HepG2 (cell line): ENCODE results near the gene CAPN11. TPM values are rescaled to one million over a fixed set of nuclear protein-coding genes. Genes with fewer than 3 reads are reported as not detected.
"Not testable (repeated sequence)": the region's sequence is repeated elsewhere in the genome, so short reads cannot be mapped to it uniquely, and the experiment has no call there.

Source experiments
- ATAC-seq: fragments of 200-7000 bp; cut with Tn5 transposase; 3 replicates; pipeline ENCODE4 v1.9.1; 2020; ENCODE audit warnings: mild to moderate bottlenecking, moderate library complexity
- BruUV-seq: library from RNA; stranded (reverse); fragments of 400-500 nt; replicated peaks from 2 replicates; lab custom pipeline; 2021; lab: Mats Ljungman, UMichigan
- CTCF ChIA-PET: fragments of 300-600 bp; formaldehyde crosslinking; extraction: SDS; loops from one replicate; lab custom pipeline; 2021; ENCODE audit warnings: low total read pairs, inconsistent platforms, low intra/inter-chr PET ratio; lab: Yijun Ruan, JAX
- POLR2A ChIA-PET: fragments of 350-600 bp; sonication (Branson Sonifier 250); formaldehyde crosslinking; loops from one replicate; lab custom pipeline; 2020; ENCODE audit warnings: antibody characterized with exemption, inconsistent platforms; lab: Yijun Ruan, JAX
- DNase-seq: peaks from one replicate; pipeline ENCODE4 v3.0.0-alpha.2; 2015; ENCODE audit warnings: low spot score
- FAIRE-seq: peaks from 3 replicates; lab custom pipeline; 2011; peaks lifted over from hg19 to GRCh38; lab: Jason Lieb, UNC
- H2AFZ ChIP-seq: one replicate; pipeline ENCODE4 v1.6.1; 2011; ENCODE audit warnings: low read length, inconsistent platforms
- H3K27ac ChIP-seq: fragments of 300-600 bp; 3 replicates; pipeline ENCODE4 v1.8.0; 2011; ENCODE audit warnings: mixed run types, mild to moderate bottlenecking, mixed read lengths, low read length, inconsistent platforms; ENCODE audit not compliant: insufficient read depth; ENCODE audit errors: extremely low read length
- H3K27me3 ChIP-seq, 2 experiments: fragments of 200-600 bp in 1 of 2; 2 replicates in 1 of 2; 3 replicates in 1 of 2; pipeline versions ENCODE4 v1.6.0 to v1.8.0; 2011; ENCODE audit warnings: low read length in 2 of 2, mild to moderate bottlenecking in 2 of 2, moderate library complexity in 2 of 2, inconsistent platforms in 1 of 2; ENCODE audit not compliant: insufficient read depth in 2 of 2, control insufficient read depth in 1 of 2
- H3K36me3 ChIP-seq, 2 experiments: fragments of 200-600 bp in 1 of 2; replicated peaks in 1 of 2; 2 replicates in 1 of 2; 3 replicates in 1 of 2; pipeline versions ENCODE4 v1.5.1 to v1.8.0; 2011; ENCODE audit warnings: low read length in 2 of 2, inconsistent platforms in 1 of 2; ENCODE audit not compliant: insufficient read depth in 2 of 2, control insufficient read depth in 1 of 2
- H3K4me1 ChIP-seq: 2 replicates; pipeline ENCODE4 v1.5.1; 2012; ENCODE audit warnings: low read length, inconsistent platforms; ENCODE audit not compliant: insufficient read depth
- H3K4me2 ChIP-seq: 2 replicates; pipeline ENCODE4 v1.6.0; 2011; ENCODE audit warnings: low read depth, low read length, inconsistent platforms
- H3K4me3 ChIP-seq, 3 experiments: fragments of 200-600 bp in 1 of 3; sonication (generic), shearing (Covaris generic) in 1 of 3; replicated peaks in 1 of 3; 2 replicates each; pipeline ENCODE4 v1.5.1; 2011 to 2016; ENCODE audit warnings: low read length in 3 of 3, inconsistent platforms in 2 of 3, low read depth in 2 of 3, mild to moderate bottlenecking in 2 of 3, control low read depth in 1 of 3, mixed read lengths in 1 of 3; ENCODE audit not compliant: insufficient read depth in 1 of 3
- H3K79me2 ChIP-seq: one replicate; pipeline ENCODE4 v1.6.1; 2011; ENCODE audit warnings: low read length, inconsistent platforms; ENCODE audit not compliant: insufficient read depth
- H3K9ac ChIP-seq: 2 replicates; pipeline ENCODE4 v1.6.0; 2011; ENCODE audit warnings: mild to moderate bottlenecking, low read depth, low read length, inconsistent platforms; ENCODE audit not compliant: insufficient read depth
- H3K9me3 ChIP-seq: 2 replicates; pipeline ENCODE4 v1.5.1; 2012; ENCODE audit warnings: mild to moderate bottlenecking, low read length
- H4K20me1 ChIP-seq: 2 replicates; pipeline ENCODE4 v1.6.0; 2011; ENCODE audit warnings: inconsistent platforms, mild to moderate bottlenecking, low read length, moderate library complexity; ENCODE audit not compliant: insufficient read depth
- HNF4A ChIP-seq: sonication (generic); formaldehyde crosslinking; IDR thresholded peaks from 2 replicates; pipeline ENCODE4 v1.4.0; 2020; ENCODE audit warnings: missing genetic modification reagents
- NR2F6 ChIP-seq, 2 experiments: IDR thresholded peaks; 2 replicates each; pipeline ENCODE4 v1.6.1; 2016; ENCODE audit warnings: antibody characterized with exemption in 1 of 2, mild to moderate bottlenecking in 1 of 2
- ONECUT2 ChIP-seq: sonication (generic); formaldehyde crosslinking; IDR thresholded peaks from 2 replicates; pipeline ENCODE4 v1.4.0; 2020; ENCODE audit warnings: missing genetic modification reagents
- SP1 ChIP-seq, 2 experiments: fragments of 450-650 bp in 1 of 2; sonication (generic) in 1 of 2; formaldehyde crosslinking in 1 of 2; IDR thresholded peaks; 2 replicates each; pipeline versions ENCODE4 v1.4.0 to v1.6.1; 2016 to 2020; ENCODE audit warnings: missing genetic modification reagents in 1 of 2
- SP5 ChIP-seq: IDR thresholded peaks from 2 replicates; pipeline ENCODE4 v1.6.1; 2016; ENCODE audit warnings: low read depth, borderline replicate concordance
- ZKSCAN1 ChIP-seq: fragments of 150-350 bp; IDR thresholded peaks from 2 replicates; pipeline ENCODE4 v1.6.1; 2014; ENCODE audit warnings: low read length
- ZMYM3 ChIP-seq: sonication (generic); formaldehyde crosslinking; IDR thresholded peaks from 2 replicates; pipeline ENCODE4 v1.5.1; 2020; ENCODE audit warnings: mild to moderate bottlenecking, missing genetic modification reagents
- ZMYM4 ChIP-seq: sonication (generic); formaldehyde crosslinking; IDR thresholded peaks from 2 replicates; pipeline ENCODE4 v1.8.1; 2023; ENCODE audit warnings: mild to moderate bottlenecking, missing genetic modification reagents
- ZNF121 ChIP-seq: sonication (generic); formaldehyde crosslinking; IDR thresholded peaks from 2 replicates; pipeline ENCODE4 v1.5.0; 2020; ENCODE audit warnings: mild to moderate bottlenecking, missing genetic modification reagents
- ZNF460 ChIP-seq: sonication (generic); formaldehyde crosslinking; IDR thresholded peaks from 2 replicates; pipeline ENCODE4 v1.5.1; 2020; ENCODE audit warnings: missing genetic modification reagents, mild to moderate bottlenecking, borderline replicate concordance
- WGBS: methylation state at CpG from one replicate; pipeline ENCODE4 v1.1.6; 2017; ENCODE audit warnings: low lambda C conversion rate; 5-methylcytosine and 5-hydroxymethylcytosine counted together
- in situ Hi-C: cut with HindIII; loops from 2 replicates; pipeline ENCODE4 v1.10.0; 2017; ENCODE audit warnings: low pct_unique_long_range_greater_than_20kb; ENCODE audit not compliant: extremely low pct_ligation_motif_present
- intact Hi-C: fragments of 100-400 bp; cut with micrococcal nuclease; formaldehyde crosslinking; loops from one replicate; pipeline ENCODE4 v1.10.0; 2022; ENCODE audit not compliant: unreplicated experiment
- polyA plus RNA-seq, 8 experiments: library from polyadenylated mRNA; depleted of rRNA in 3 of 8; stranded (reverse) in 7 of 8; unstranded in 1 of 8; fragments of >200 nt; fragmentation: Illumina TruSeq in 4 of 8; extraction: Trizol in 4 of 8; gene quantifications; 2 replicates each; pipeline versions ENCODE4 v1.2.1 to v1.2.3, GENCODE V29; 2011 to 2016; ENCODE audit warnings: low read depth in 4 of 8, missing spikeins in 1 of 8, mixed read lengths in 1 of 8; ENCODE audit not compliant: insufficient read depth in 1 of 8
- total RNA-seq, 5 experiments: library from RNA; depleted of rRNA; stranded (reverse); fragments of >200 nt; fragmentation: Illumina TruSeq; extraction: Trizol; gene quantifications; 2 replicates each; pipeline ENCODE4 v1.2.3, GENCODE V29; 2016; ENCODE audit warnings: low read depth in 1 of 5
- TF ChIP-seq, protein P1 (sequence below): sonication (generic); formaldehyde crosslinking; IDR thresholded peaks from 2 replicates; pipeline ENCODE4 v1.5.0; 2020; ENCODE audit warnings: mild to moderate bottlenecking, missing genetic modification reagents
- TF ChIP-seq, protein P2 (sequence below): sonication (generic); formaldehyde crosslinking; IDR thresholded peaks from 2 replicates; pipeline ENCODE4 v1.4.0; 2020; ENCODE audit warnings: missing genetic modification reagents, mild to moderate bottlenecking, borderline replicate concordance

The CAPN11 gene
- total and polyA plus RNA-seq, 2 of the 13 experiments (the other 11 are each of a cell fraction or from before 2014, with no cell fraction given) = 0.07 to 0.11 TPM

DNA sequence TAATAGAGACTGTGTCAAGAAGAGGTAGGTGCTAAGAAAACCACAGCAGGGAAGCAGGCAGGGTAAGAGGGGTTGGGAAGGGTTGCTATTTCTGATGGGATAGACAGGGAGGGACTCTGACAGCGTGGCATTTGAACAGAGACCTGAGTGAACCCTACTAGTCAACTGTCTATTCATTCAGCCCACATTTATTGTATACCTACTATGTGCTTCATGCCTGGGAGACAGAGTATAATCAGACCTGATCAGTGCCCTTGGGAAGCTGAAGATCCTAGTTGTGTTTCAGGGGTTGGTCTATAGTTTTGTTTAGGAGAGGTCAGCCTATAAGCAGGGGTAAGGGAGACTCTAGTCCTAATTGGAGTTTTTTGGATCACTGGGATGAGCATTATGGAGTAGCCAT lies 14.9 kb upstream of the CAPN11 start:
- Histone ChIP-seq H2AFZ (no peak overlapping the region), H3K79me2 (no peaks in the 10 kb centered on the region), H4K20me1 (no peaks in the 10 kb centered on the region), H3K27ac (no peak overlapping the region), H3K27me3 (no peaks in the 10 kb centered on the region), H3K36me3 (peaks cover 30 to 67% of the 10 kb centered on the region in 2 experiments), H3K4me1 (peaks cover 28% of the 10 kb centered on the region), H3K4me2 (no peak overlapping the region), H3K9ac (no peak overlapping the region), H3K4me3 (no peak overlapping the region), H3K9me3 (no peaks in the 10 kb centered on the region)
- no TSS peak for BruUV-seq
- ATAC-seq = no peak
- POLR2A ChIA-PET = interaction anchor here (0.5 to 1.7 kb wide), 3 partner anchors 12 to 19 kb away, joined by 3 to 6 read pairs (median 5); no protein-coding TSS in a partner anchor
- no peak for FAIRE-seq
- TF ChIP-seq ZKSCAN1 = peak; percentile 77; the same call in 1 of the 2 replicates
- TF ChIP-seq SP1 (IDR thresholded peaks at IDR 0.05) = no peak
- no peak for TF ChIP-seq SP1 (CRISPR knock-in tag; IDR thresholded peaks at IDR 0.05)
- CTCF ChIA-PET = no interaction called here
- WGBS = 94% methylated on average over 1 of the region's 1 CpG
- in situ Hi-C loops (no loop called here), intact Hi-C loops (loop anchor here (5.0 kb wide), 1 partner anchor 41 kb away; no protein-coding TSS in a partner anchor)
- DNase-seq = no peak

DNA sequence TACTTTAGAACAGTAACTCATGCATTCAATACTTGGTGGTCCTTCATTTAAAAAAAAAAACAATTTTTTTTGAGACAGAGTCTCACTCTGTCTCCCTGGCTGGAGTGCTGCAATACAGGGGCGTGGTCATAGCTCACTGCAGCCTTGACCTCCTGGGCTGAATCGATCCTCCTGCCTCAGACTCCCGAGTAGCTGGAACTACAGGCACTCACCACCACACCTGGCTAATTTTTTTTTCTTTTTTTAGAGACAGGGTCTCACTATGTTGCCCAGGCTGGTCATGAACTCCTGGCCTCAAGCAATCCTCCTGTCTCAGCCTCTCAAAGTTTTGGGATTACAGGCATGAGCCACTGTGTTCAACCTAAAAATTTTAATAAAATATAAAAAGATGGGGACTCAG lies 14.1 kb upstream of the CAPN11 start:
- H3K9ac ChIP-seq, ATAC-seq, H3K27ac ChIP-seq, H3K79me2 ChIP-seq, CTCF ChIA-PET, H2AFZ ChIP-seq, H3K27me3 ChIP-seq, H3K4me3 ChIP-seq, FAIRE-seq, H4K20me1 ChIP-seq, H3K4me2 ChIP-seq, H3K9me3 ChIP-seq, DNase-seq, BruUV-seq, in situ Hi-C loops: not testable (repeated sequence)
- TF ChIP-seq NR2F6 (IDR thresholded peaks at IDR 0.05) (peak; percentile 36; the same call in 1 of the 2 replicates), NR2F6 (CRISPR knock-in tag; IDR thresholded peaks at IDR 0.05) (peak; percentile 63), ZNF460 (CRISPR knock-in tag) (peak; percentile 91), ZNF121 (CRISPR knock-in tag) (peak; percentile 86), ZMYM4 (CRISPR knock-in tag) (0 out of 2 replicates have a peak, but pooled peaks have one; percentile 14), SP5 (CRISPR knock-in tag) (peak; percentile 22; the same call in 1 of the 2 replicates), ONECUT2 (CRISPR knock-in tag) (peak; percentile 82), HNF4A (CRISPR knock-in tag) (0 out of 2 replicates have a peak, but pooled peaks have one; percentile 38), ZMYM3 (peak; percentile 63; the same call in 1 of the 2 replicates)
- TF ChIP-seq, protein P1, sequence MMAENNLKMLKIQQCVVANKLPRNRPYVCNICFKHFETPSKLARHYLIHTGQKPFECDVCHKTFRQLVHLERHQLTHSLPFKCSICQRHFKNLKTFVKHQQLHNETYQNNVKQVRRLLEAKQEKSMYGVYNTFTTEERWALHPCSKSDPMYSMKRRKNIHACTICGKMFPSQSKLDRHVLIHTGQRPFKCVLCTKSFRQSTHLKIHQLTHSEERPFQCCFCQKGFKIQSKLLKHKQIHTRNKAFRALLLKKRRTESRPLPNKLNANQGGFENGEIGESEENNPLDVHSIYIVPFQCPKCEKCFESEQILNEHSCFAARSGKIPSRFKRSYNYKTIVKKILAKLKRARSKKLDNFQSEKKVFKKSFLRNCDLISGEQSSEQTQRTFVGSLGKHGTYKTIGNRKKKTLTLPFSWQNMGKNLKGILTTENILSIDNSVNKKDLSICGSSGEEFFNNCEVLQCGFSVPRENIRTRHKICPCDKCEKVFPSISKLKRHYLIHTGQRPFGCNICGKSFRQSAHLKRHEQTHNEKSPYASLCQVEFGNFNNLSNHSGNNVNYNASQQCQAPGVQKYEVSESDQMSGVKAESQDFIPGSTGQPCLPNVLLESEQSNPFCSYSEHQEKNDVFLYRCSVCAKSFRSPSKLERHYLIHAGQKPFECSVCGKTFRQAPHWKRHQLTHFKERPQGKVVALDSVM = peak; percentile 95
- TF ChIP-seq, protein P2, sequence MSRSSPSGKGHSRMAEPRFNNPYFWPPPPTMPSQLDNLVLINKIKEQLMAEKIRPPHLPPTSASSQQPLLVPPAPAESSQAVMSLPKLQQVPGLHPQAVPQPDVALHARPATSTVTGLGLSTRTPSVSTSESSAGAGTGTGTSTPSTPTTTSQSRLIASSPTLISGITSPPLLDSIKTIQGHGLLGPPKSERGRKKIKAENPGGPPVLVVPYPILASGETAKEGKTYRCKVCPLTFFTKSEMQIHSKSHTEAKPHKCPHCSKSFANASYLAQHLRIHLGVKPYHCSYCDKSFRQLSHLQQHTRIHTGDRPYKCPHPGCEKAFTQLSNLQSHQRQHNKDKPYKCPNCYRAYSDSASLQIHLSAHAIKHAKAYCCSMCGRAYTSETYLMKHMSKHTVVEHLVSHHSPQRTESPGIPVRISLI (CRISPR knock-in tag) = peak; percentile 62; the same call in 1 of the 2 replicates
- POLR2A ChIA-PET = interaction anchor here (1.1 to 1.7 kb wide), 3 partner anchors 11 to 13 kb away, joined by 3 to 6 read pairs (median 3); no protein-coding TSS in a partner anchor
- intact Hi-C loops = loop anchor here (5.0 kb wide), 1 partner anchor 42 kb away; no protein-coding TSS in a partner anchor
- peaks cover 28% of the 10 kb centered on the region for H3K4me1 ChIP-seq
- WGBS = 50% methylated on average over 3 of the region's 3 CpGs
- peaks cover 34 to 70% of the 10 kb centered on the region in 2 experiments for H3K36me3 ChIP-seq
